ENCODE measurements around the gene SPECC1L. TPM values are rescaled to one million over a fixed set of nuclear protein-coding genes. Genes with fewer than 3 reads are reported as not detected.
"Not testable (repeated sequence)": the region's sequence is repeated elsewhere in the genome, so short reads cannot be mapped to it uniquely, and the experiment has no call there.

The SPECC1L gene
- total and polyA plus RNA-seq, 9 donors: 19.3 to 94.4 (median 66.3) TPM

- 1% methylated on average over 23 to 25 of the region's 25 CpGs for WGBS, 3 donors
- TF ChIP-seq POLR2A (IDR thresholded peaks at IDR 0.05): no peak
- no peak for TF ChIP-seq CTCF (IDR thresholded peaks at IDR 0.05)
- TF ChIP-seq EP300 (IDR thresholded peaks at IDR 0.05): no peak
- no peaks in the 10 kb centered on the region for H3K36me3 ChIP-seq
- H3K27me3 ChIP-seq: no peaks in the 10 kb centered on the region
- intact Hi-C loops (cut with DNase I): no loop called here
- H3K27ac ChIP-seq: peak overlapping the region; percentile 74 to 89
- peak in 4 of 5 donors; percentile 36 to 64 (median 60) for DNase-seq
- H3K4me3 ChIP-seq: peak overlapping the region; percentile 96
- no peaks in the 10 kb centered on the region for H3K9me3 ChIP-seq
- H3K4me1 ChIP-seq (ENCODE audit: insufficient read depth): peaks cover 4% of the 10 kb centered on the region
These were observed 789 bp downstream of the SPECC1L start for GRCh38 chr22:24271386-24271854.

- H3K27ac ChIP-seq; H3K9me3 ChIP-seq; H3K4me1 ChIP-seq (ENCODE audit: insufficient read depth); H3K36me3 ChIP-seq; H3K27me3 ChIP-seq; intact Hi-C loops (cut with DNase I); DNase-seq; H3K4me3 ChIP-seq: not testable (repeated sequence)
- WGBS, 3 donors: 86 to 92% (median 86%) methylated on average over 2 of the region's 2 CpGs
These were observed 2.4 kb downstream of the SPECC1L start for GRCh38 chr22:24273031-24273430.

DNA sequence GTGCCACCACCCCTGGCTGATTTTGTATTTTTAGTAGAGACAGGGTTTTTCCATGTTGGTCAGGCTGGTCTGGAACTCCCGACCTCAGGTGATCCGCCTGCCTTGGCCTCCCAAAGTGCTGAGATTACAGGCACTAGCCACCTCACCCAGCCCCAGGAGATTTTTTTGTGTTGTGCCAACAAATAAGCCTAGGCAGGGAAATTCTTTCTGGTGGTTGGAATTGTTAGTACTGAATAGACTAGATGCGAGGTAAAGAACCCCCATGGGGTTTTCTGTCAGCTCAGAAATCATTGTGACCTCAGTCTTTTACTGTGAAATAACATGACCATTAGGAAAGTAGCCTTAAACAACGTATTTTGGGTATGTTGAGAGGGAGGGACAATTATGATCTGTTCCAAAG, 3.3 kb downstream of the SPECC1L start:
- not testable (repeated sequence) for H3K27ac ChIP-seq

GRCh38 chr22:24274696-24275405, 4.2 kb downstream of the SPECC1L start:
- H3K27me3 ChIP-seq; intact Hi-C loops (cut with DNase I); DNase-seq; H3K9me3 ChIP-seq; H3K4me3 ChIP-seq; H3K27ac ChIP-seq; H3K4me1 ChIP-seq (ENCODE audit: insufficient read depth); H3K36me3 ChIP-seq: not testable (repeated sequence)
- 60 to 72% (median 60%) methylated on average over 6 to 7 of the region's 7 CpGs for WGBS, 3 donors

More for the DNA sequence above, 3.3 kb downstream of the SPECC1L start:
- H3K36me3 ChIP-seq; intact Hi-C loops (cut with DNase I); H3K27me3 ChIP-seq; H3K4me3 ChIP-seq; H3K4me1 ChIP-seq (ENCODE audit: insufficient read depth); DNase-seq; H3K9me3 ChIP-seq: not testable (repeated sequence)
- 68 to 78% (median 75%) methylated on average over 4 of the region's 4 CpGs for WGBS, 3 donors

DNA sequence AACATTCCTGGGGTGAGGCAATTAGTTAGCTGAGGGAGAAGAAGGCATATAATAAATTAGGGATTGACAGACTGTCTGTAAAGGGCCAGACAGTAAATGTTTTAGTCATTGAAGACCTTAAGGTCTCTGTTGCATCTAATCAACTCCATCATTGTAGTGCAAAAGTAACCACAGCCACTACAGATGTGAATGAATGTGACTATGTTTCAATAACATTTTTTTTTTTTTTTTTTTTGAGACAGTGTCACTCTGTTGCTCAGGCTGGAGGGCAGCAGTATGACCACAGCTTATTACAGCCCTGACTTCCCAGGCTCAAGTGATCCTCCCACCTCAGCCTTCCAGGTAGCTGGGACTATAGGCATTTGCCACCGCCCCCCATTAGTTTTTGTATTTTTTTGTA, 9.7 kb downstream of the SPECC1L start:
- not testable (repeated sequence) for H3K4me1 ChIP-seq (ENCODE audit: insufficient read depth)

DNA sequence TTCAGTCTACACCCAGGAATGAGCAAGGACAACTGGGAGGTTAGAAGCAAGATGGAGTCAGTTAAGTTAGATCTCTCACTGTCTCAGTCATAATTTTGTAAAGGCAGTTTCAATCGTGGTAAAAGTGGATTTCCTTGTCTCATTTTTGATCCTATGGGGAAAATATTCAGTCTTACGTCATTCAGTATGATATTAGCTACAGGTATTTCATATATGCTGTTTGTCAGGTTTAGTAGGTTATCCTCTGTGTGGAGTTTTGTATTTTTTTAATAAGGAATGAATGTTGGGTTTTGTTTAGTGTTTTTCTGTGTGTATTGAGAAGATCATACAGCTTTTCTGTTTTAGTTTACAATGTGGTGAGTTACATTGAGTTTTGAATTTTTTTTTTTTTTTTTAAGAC, 11.8 kb downstream of the SPECC1L start:
- TF ChIP-seq POLR2A (IDR thresholded peaks at IDR 0.05) (no peak), CTCF (IDR thresholded peaks at IDR 0.05) (no peak), EP300 (IDR thresholded peaks at IDR 0.05) (no peak)
- H3K4me3 ChIP-seq: no peak overlapping the region
- H3K27ac ChIP-seq: no peak overlapping the region
- WGBS, 3 donors: 74 to 77% (median 76%) methylated on average over 2 of the region's 2 CpGs
- no peaks in the 10 kb centered on the region for H3K27me3 ChIP-seq
- no peaks in the 10 kb centered on the region for H3K9me3 ChIP-seq
- DNase-seq: no peak
- intact Hi-C loops (cut with DNase I): no loop called here
- H3K36me3 ChIP-seq: no peaks in the 10 kb centered on the region
- H3K4me1 ChIP-seq (ENCODE audit: insufficient read depth): peaks cover 8% of the 10 kb centered on the region

More for the DNA sequence above, 9.7 kb downstream of the SPECC1L start:
- DNase-seq; H3K4me3 ChIP-seq; intact Hi-C loops (cut with DNase I); H3K36me3 ChIP-seq; H3K27ac ChIP-seq; H3K27me3 ChIP-seq; H3K9me3 ChIP-seq: not testable (repeated sequence)
- 85 to 94% (median 89%) methylated on average over 1 of the region's 1 CpG for WGBS, 3 donors
